Activated CD4-positive, CD25-positive, alpha-beta regulatory T cell (primary cell): ENCODE data around the gene JDP2.
"Not testable (repeated sequence)": the region's sequence is repeated elsewhere in the genome, so short reads cannot be mapped to it uniquely, and the experiment has no call there.

Experiments
- DNase-seq, 4 experiments: peaks; one replicate each; lab custom pipeline; 2025; lab: John Stamatoyannopoulos, UW

JDP2 gene

DNA sequence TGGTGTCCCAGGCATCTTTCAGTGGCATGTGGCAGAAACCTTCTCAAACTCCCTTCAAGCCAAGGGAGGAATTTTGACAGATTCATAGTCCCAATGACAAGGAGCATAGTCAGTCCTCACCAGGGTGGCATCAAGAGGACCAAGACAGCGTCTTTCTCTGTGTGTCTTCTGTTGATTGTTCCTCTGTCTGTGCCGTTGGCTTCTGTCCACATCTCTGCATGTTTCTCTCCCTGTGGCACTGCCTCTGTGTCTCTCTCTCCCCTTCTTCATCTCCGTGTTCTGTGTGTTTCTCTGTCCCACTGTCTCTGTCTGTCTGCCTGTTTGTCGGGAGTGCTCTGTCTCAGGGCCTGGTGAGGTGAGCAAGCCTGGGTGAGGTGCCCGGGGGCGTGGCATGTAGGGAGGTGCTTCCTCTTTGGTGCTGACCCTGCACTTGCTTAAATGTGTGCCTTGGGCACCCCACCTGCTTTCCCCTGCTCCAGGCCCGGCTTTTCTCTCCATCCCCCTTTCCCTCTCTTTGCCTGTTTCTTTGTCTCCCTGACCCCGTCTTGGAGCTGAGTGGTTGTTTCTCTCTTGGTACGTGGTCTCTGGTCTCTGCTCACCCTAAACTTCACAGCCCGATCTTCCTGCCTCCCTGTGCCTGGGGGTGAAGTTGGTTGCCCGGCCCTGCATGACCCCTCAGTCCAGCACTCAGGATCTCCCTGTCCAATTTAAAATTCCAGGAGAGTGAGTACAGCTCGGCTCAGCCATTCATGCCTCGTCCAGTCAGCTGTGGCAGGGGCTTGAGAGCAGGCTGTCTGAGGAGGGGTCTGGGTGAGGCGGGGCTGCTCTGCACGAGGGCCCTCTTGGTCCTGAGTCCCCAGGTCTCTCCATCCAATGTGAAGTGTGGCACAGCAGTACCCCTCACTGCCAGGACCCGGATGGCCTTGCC, 28.5 kb downstream of the JDP2 start:
- no peak for DNase-seq

DNA sequence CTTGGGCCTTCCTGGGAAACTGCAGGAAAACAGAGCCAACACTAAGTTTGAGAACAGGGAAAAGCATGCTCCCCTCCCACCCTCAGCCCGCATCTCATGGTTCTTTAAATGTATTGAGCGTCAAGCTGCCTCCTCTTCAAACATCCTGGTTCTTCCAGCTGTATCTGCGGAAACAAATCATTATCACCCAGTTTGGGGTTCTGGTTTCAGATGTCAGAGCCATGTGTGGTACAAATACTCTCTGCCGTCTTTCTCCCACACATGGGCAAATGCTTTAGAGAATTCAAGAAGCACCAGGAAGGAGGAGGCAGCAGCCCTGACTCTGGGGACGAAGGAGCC, 29.1 kb downstream of the JDP2 start:
- no peak for DNase-seq

- DNase-seq: no peak
Measured at GRCh38 chr14:75457648-75458165, 29.9 kb downstream of the JDP2 start.

DNA sequence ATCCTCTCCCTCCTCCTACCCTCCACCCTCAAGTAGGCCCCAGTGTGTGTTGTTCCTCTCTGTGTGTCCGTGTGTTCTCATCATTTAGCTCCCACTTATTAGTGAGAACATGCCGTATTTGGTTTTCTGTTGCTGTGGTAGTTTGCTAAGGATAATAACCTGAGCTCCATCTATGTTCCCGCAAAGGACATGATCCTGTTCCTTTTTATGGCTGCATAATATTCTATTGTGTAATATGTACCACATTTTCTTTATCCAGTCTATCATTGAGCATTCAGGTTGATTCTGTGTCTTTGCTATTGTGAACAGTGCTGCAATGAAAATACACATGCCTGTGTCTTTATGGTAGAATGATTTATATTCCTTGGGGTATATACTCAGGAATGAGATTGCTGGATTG, 30.5 kb downstream of the JDP2 start:
- DNase-seq: no peak

DNA sequence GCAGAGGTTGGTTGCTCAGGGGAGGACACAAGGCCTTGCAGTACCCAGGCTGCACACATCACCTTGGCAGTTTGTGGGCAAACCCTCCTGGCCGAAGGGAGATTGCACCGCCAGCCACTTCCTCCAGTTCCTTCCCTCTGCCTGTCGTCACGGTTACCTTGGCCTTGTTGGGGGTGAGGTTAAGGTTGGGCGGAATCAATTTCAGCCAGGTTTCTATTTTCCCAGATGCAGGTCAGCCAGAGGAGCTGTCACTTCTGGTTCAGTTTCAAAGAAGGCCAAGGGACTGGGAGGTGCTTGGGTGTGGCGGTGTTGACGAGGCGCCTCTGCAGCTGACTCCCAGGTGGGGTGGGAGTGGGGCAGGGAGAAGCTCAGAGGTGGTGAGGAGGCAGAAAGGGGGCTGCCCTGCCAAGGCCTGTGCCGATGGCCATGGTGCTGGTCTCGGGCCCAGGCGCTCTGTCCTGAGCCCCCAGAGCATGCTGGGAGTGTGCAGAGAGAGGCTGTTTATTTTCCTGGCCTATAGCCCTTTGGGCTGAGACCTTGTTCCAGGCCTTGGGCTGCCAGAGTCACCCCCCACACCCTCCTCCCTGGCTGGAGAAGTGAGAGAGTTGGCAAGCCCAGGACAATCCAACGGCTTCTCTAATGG, 31.4 kb downstream of the JDP2 start:
- no peak for DNase-seq

DNA sequence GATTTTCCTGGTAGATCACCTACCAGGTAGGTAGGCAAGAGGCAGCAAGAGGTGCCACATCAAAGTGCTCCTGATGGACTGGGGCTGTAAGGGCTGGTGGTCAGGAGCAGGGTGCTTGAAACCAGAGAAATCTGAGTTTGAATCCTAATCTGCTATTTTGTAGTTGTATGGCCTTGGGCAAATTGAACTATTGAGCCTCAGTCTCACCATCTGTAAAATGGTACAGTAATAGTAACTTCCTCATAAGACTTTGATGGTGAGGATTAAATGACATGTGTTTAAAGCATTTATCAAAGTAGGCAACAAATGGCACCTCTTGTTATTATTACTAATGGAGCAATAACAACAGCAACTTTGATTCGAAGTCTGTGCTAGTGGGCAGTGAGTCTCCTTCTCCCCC, 32.0 kb downstream of the JDP2 start:
- no peak for DNase-seq

DNA sequence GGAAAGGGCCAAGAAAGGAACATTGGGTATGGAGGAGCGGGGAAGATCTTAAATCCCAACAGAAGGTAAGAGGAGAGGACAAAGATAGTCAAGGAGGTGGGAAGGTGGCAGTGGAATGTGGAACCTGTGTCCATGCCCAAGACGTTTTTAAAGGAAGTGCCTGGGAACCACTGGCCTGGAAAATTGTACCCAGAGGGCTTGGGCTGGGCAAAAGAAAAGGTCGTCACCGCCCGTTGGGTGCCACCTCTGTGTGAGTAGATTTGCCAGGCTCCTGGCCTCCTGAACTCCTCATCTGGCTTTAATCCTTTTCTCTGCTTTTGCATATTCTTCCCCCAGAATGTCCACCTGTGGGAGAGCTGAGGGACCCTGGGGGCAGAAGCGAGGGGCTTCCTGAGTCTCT, 32.6 kb downstream of the JDP2 start:
- no peak for DNase-seq

DNA sequence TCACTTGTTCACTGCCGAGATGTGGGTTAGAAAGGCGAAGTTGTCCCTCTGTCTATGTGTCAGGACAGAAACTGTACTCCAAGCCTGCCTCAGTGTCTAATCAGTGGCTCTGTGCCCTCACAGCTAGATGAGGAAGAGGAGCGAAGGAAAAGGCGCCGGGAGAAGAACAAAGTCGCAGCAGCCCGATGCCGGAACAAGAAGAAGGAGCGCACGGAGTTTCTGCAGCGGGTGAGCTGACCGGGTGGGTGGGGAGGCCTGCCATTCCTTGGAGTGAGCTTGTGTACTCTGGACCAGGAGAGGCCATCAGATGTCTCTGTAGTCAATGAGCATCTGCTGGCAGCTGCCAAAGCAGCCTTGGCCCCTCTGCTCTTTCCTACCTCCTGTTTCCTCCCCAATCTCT, 33.5 kb downstream of the JDP2 start:
- DNase-seq: no peak

- no peak for DNase-seq
Measured at GRCh38 chr14:75461755-75462349, 34.0 kb downstream of the JDP2 start.

- no peak for DNase-seq
Measured at GRCh38 chr14:75464626-75465025, 36.8 kb downstream of the JDP2 start.

DNA sequence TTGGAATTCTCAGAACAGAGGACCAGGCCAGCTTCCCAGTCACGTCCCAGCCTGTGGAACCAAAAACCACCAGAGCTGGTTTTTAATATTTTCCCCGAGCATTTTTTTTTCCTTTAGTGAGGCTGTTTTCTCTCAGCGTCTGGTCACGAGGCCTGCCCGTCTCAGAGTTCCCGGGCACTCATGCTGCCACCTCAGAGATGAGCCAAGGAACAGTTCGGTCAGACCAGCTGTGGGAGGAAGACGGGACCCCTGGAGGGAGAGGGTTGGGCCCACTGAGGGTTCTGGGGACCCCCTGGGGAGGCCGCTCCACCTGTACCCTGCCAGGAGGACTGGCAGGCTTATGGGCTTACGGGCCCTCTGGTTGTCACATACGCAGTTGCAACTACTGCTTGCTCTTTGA, 39.9 kb downstream of the JDP2 start:
- no peak for DNase-seq

- DNase-seq: no peak
Measured at GRCh38 chr14:75469164-75469563, 41.3 kb downstream of the JDP2 start.

DNA sequence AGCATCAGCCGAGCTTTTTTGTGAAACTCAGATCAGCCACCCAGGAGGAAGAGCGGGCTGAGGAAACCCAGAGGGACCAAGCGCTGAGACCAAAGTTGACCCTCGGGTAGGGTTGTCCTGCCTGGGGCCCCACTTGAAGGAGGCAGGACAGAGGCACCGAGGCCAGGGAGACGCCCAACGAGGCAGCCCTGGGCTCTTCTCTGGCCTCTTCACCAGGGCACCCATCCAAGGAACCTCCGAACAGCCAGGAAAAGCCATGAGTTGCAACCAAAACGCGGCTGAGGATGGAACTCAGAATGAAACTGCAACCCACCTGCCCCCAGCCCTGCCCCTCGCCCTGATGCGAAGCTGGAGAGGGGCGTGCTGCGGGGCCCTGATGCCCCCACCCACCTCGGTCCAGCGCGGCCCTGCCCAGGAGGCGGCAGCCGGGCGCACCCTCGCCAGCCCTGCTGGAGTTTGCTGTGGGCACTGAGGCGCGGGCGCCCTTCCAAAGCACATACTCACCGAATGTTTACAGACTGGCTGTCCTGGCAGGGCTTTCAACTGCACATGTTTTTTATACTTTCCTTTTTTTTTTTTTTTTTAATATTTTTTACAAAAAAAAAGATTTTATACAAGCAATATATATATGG, 41.9 kb downstream of the JDP2 start:
- DNase-seq: no peak

GRCh38 chr14:75470238-75470797, 42.5 kb downstream of the JDP2 start:
- no peak for DNase-seq

GRCh38 chr14:75471059-75471458, 43.2 kb downstream of the JDP2 start:
- no peak for DNase-seq

DNA sequence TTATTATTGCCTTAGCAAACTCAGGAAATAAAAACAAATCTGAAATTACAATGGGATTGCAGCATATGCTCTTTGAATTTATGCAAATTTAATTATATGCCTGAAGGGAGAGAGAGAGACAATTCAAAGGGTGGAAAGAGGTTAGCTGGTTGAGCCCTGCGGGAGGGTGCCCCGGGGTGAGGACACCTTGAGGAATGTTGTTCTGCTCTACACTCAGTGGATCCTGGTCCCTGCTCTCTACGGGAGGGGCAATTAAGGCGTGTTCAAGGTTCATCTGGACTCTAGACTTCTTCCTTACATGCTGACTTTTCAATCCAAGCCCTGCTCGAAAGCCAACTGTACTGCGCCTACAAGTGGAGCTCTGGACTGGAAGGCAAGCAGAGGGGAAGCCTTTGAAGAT, 46.3 kb downstream of the JDP2 start:
- DNase-seq: not testable (repeated sequence)

- no peak for DNase-seq
Measured at GRCh38 chr14:75476274-75476995, 48.6 kb downstream of the JDP2 start.

GRCh38 chr14:75477881-75478280, 50.1 kb downstream of the JDP2 start:
- no peak for DNase-seq

- no peak for DNase-seq
Measured at GRCh38 chr14:75479770-75480600, 52.2 kb downstream of the JDP2 start.

GRCh38 chr14:75482366-75482765, 54.5 kb downstream of the JDP2 start:
- DNase-seq: no peak
